K562 (cell line): ENCODE measurements around the gene STEAP1B. TPM values are rescaled to one million over a fixed set of nuclear protein-coding genes. Genes with fewer than 3 reads are reported as not detected.

Experiments used
- BMI1 ChIP-seq: fragments of 150-350 bp; IDR thresholded peaks from 2 replicates; pipeline ENCODE4 v1.6.1; 2014; ENCODE audit warnings: low read length
- FOXA3 ChIP-seq, 2 experiments: fragments of 450-650 bp in 1 of 2; sonication (generic) in 1 of 2; formaldehyde crosslinking; IDR thresholded peaks in 1 of 2; conservative IDR thresholded peaks in 1 of 2; 2 replicates each; pipeline versions ENCODE4 v1.4.0 to v1.8.0; 2020 to 2022; ENCODE audit warnings: mild to moderate bottlenecking in 2 of 2, missing genetic modification reagents in 1 of 2
- NR4A1 ChIP-seq, 2 experiments: fragments of 250-450 bp in 1 of 2; fragments of 450-650 bp in 1 of 2; sonication (Bioruptor Pico) in 1 of 2; IDR thresholded peaks; 2 replicates each; pipeline versions ENCODE4 v1.4.0 to v1.6.1; 2016 to 2020; ENCODE audit warnings: mild to moderate bottlenecking in 2 of 2, missing compliant biosample characterization in 1 of 2, missing genetic modification characterization in 1 of 2, moderate library complexity in 1 of 2
- STAT5A ChIP-seq: IDR thresholded peaks from 2 replicates; pipeline ENCODE4 v1.6.1; 2012; ENCODE audit warnings: low read length, inconsistent platforms, borderline replicate concordance
- ZBTB8A ChIP-seq: fragments of 450-650 bp; IDR thresholded peaks from 2 replicates; pipeline ENCODE4 v1.6.1; 2018; ENCODE audit warnings: mild to moderate bottlenecking, moderate library complexity; ENCODE audit not compliant: partially characterized antibody
- polyA plus RNA-seq, 8 experiments: library from polyadenylated mRNA; depleted of rRNA in 4 of 8; stranded (reverse) in 5 of 8; unstranded in 3 of 8; fragments of >200 nt; fragmentation: Nextera tagmentation in 2 of 8; fragmentation: Illumina TruSeq in 1 of 8; extraction: Ambion mirVana in 2 of 8; extraction: Trizol in 1 of 8; gene quantifications; 2 replicates each; pipeline versions ENCODE4 v1.2.1 to v1.2.3, GENCODE V29; 2011 to 2014; ENCODE audit warnings: inconsistent platforms in 1 of 8, missing spikeins in 1 of 8
- total RNA-seq, 7 experiments: library from RNA; depleted of rRNA in 6 of 7; stranded (reverse); fragments of >200 nt in 6 of 7; fragmentation: Illumina TruSeq in 2 of 7; extraction: Trizol in 2 of 7; gene quantifications; 2 replicates each; pipeline versions ENCODE4 v1.2.1 to v1.2.3, GENCODE V29; 2011 to 2021; ENCODE audit warnings: low replicate concordance in 1 of 7
- TF ChIP-seq, protein P1 (sequence below): fragments of 250-450 bp; sonication (Bioruptor Pico); IDR thresholded peaks from 2 replicates; pipeline ENCODE4 v1.5.1; 2021; ENCODE audit warnings: mild to moderate bottlenecking
- TF ChIP-seq, protein P2 (sequence below): fragments of 250-450 bp; sonication (Bioruptor Pico); IDR thresholded peaks from 2 replicates; pipeline ENCODE4 v1.4.0; 2020

The STEAP1B gene
- total and polyA plus RNA-seq, 9 of the 15 experiments (the other 6 are each of a cell fraction or from before 2014, with no cell fraction given) = 20.0 to 38.5 (median 30.6) TPM

DNA sequence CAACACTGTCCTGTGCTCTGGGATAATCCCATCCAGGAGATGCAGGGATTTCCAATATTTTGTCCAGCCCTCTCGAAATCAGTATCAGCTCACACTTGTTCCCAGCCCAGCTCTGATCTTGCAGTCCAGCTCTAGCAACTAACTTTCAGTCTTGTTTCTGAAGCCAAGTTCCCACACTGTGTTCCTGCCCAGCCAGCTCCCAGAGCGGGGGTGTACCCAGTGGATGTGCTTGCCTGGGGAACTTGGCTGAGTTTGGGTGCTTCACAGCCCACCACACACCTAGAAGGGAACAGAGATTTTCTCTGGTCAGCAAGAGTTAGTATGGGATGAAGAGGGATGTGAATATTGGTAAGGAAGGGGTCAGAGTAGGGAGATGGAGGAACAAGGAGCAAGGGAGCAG, 85.6 kb downstream of the STEAP1B start (continued):
- TF ChIP-seq NR4A1 (CRISPR knock-in tag; IDR thresholded peaks at IDR 0.05) (no peak), NR4A1 (tag; IDR thresholded peaks at IDR 0.05) (no peak), BMI1 (no peak), STAT5A (no peak), ZBTB8A (no peak), FOXA3 (CRISPR knock-in tag; conservative IDR thresholded peaks at IDR 0.05 in 1 of 2, IDR thresholded peaks at IDR 0.05 in 1 of 2) (no peak)
- TF ChIP-seq, protein P1, sequence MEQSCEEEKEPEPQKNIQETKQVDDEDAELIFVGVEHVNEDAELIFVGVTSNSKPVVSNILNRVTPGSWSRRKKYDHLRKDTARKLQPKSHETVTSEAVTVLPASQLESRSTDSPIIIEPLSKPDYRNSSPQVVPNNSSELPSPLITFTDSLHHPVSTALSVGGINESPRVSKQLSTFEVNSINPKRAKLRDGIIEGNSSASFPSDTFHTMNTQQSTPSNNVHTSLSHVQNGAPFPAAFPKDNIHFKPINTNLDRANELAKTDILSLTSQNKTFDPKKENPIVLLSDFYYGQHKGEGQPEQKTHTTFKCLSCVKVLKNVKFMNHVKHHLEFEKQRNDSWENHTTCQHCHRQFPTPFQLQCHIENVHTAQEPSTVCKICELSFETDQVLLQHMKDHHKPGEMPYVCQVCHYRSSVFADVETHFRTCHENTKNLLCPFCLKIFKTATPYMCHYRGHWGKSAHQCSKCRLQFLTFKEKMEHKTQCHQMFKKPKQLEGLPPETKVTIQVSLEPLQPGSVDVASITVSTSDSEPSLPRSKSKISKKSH = no peak
- TF ChIP-seq, protein P2, sequence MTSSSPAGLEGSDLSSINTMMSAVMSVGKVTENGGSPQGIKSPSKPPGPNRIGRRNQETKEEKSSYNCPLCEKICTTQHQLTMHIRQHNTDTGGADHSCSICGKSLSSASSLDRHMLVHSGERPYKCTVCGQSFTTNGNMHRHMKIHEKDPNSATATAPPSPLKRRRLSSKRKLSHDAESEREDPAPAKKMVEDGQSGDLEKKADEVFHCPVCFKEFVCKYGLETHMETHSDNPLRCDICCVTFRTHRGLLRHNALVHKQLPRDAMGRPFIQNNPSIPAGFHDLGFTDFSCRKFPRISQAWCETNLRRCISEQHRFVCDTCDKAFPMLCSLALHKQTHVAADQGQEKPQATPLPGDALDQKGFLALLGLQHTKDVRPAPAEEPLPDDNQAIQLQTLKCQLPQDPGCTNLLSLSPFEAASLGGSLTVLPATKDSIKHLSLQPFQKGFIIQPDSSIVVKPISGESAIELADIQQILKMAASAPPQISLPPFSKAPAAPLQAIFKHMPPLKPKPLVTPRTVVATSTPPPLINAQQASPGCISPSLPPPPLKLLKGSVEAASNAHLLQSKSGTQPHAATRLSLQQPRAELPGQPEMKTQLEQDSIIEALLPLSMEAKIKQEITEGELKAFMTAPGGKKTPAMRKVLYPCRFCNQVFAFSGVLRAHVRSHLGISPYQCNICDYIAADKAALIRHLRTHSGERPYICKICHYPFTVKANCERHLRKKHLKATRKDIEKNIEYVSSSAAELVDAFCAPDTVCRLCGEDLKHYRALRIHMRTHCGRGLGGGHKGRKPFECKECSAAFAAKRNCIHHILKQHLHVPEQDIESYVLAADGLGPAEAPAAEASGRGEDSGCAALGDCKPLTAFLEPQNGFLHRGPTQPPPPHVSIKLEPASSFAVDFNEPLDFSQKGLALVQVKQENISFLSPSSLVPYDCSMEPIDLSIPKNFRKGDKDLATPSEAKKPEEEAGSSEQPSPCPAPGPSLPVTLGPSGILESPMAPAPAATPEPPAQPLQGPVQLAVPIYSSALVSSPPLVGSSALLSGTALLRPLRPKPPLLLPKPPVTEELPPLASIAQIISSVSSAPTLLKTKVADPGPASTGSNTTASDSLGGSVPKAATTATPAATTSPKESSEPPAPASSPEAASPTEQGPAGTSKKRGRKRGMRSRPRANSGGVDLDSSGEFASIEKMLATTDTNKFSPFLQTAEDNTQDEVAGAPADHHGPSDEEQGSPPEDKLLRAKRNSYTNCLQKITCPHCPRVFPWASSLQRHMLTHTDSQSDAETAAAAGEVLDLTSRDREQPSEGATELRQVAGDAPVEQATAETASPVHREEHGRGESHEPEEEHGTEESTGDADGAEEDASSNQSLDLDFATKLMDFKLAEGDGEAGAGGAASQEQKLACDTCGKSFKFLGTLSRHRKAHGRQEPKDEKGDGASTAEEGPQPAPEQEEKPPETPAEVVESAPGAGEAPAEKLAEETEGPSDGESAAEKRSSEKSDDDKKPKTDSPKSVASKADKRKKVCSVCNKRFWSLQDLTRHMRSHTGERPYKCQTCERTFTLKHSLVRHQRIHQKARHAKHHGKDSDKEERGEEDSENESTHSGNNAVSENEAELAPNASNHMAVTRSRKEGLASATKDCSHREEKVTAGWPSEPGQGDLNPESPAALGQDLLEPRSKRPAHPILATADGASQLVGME (CRISPR knock-in tag) = no peak
